Stimulated activated CD4-positive, alpha-beta T cell treated with anti-CD3 and anti-CD28 coated beads, TNF-alpha, amount 100 ng/mL, for 48 hours (primary cell): ENCODE measurements around the gene ADGRF5.
"Not testable (repeated sequence)": the region's sequence is repeated elsewhere in the genome, so short reads cannot be mapped to it uniquely, and the experiment has no call there.

Experiments
- DNase-seq, 3 donors: peaks; one replicate each; pipeline ENCODE4 v3.0.0-alpha.2; 2020; ENCODE audit warnings: low read depth in 3 of 3

ADGRF5 gene

DNA sequence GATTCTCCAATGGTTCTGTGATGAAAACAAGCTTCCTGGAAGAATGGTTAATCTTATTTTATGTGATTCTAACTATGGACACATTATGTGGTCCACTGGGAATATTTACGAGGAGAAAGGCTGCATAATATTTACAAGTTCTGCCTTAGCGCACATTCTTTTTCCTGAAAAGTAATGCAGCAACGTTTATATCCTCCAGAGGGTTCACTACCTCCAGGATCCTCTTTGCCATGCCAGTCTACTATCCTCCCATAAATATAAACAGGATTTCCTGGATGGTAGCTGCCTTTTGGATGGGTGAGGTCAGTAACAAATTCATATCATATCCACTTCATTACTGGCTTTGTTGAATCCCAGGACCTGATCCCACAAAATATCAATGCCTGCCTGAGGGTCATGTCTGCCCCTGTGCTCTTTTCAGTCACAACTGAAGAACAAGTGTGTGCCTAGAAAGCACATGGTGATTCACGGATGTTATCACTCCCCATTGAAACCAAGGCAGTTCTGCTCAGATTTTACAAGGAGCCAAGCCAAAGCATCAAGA lies 30.4 kb downstream of the ADGRF5 start:
- no peak for DNase-seq

GRCh38 chr6:46888578-46888977 lies 33.2 kb downstream of the ADGRF5 start:
- no peak for DNase-seq

DNA sequence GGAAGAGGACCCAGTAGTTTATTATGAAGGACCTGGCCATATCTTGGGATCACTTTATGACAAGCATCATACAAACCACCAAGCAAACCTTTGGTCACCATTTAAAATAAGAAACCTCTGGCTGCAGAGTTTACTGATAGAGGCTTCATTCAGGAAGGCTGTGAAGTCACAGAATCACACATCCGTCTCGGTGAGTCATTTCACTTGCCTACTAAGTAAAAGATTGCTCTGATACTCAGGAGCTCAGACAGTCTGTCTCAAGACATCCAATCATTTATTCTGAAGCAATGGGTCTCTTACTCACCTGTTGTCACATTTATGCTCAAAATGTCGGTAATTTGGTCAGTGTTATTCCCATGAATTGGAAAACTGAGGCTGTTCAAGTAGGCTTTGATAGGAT lies 33.7 kb downstream of the ADGRF5 start:
- DNase-seq: no peak

DNA sequence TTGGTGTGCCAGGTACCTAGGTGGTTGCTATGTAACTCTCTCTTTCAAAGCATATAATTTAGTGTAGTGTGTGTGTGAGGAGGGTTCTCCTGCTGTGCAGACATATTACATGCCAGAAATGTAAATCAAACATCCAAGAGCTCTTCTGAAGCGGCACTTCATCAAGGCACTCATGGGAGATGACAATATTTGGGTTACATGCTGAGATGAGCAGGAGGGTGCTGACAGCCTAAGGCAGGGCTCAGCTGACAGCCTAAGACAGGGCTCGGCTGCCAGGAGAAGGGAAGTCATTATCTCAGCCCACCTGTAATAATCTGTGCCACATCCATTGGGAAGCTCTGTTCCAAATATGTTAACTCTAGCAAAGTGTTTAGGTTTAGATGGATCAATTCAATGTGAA lies 39.1 kb downstream of the ADGRF5 start:
- no peak for DNase-seq

- no peak for DNase-seq
Measured at GRCh38 chr6:46879003-46879402, 42.7 kb downstream of the ADGRF5 start.

DNA sequence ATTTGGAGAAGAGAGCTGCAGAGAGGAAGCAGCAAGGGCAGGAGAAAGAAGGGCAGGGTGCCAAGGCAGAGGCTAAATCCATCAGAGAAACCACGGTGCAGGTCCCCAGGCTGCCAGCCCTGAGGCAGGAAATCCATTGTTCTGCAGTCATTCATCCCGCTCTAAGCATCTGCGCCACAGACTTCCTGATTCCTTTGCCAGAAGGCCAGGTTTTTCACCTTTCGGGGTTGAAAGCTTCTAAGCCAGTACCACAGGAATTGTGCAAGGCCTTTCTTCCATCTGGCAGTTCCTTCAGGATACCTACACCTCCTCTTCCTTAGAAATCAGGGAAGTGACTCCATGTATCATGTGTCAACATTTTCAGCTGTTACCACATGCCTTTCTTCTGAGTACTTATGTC lies 45.6 kb downstream of the ADGRF5 start:
- no peak for DNase-seq

DNA sequence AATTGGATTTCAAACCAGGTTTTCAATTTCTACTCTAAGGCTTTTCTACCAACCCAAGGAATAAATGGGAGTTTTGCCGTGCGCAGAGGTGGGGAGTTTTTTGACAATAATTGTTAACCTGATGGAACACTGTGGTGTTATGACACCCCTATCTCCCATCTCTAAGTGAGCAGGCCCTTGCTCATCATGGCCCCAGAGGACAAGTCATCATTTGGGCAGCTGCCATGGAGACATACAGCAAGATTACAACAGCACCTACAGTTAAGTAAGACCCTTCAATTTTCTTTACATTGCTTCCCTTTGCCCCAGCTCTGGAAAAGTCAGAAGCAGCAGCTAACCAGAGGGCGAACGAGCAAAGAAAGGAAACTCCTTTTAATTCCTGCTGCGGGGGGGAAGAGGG lies 54.3 kb downstream of the ADGRF5 start:
- no peak for DNase-seq

- no peak for DNase-seq
Measured at GRCh38 chr6:46865221-46865620, 56.5 kb downstream of the ADGRF5 start.

- no peak for DNase-seq
Measured at GRCh38 chr6:46863791-46864190, 57.9 kb downstream of the ADGRF5 start.

DNA sequence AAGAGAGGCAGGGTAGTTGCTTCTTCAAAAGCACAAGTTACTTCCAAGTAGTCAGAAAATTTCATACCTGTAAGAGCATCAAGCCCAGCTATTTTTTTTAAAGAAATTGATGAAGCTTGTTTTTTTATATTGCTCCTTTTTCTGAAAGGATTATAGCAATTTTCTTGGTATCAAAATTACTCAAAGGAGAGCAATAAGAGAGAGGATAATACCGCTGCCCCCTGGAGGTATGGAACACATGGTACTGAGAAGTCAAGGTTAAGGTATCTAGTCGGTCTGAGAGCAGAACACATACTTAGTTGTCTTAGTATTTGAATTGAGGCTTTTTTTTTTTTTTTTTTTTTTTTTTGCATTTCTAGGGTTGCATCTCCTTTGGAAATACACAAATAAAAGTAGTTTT lies 59.4 kb downstream of the ADGRF5 start:
- DNase-seq: no peak

GRCh38 chr6:46855966-46856365 lies 65.8 kb downstream of the ADGRF5 start:
- DNase-seq: peak in 1 of 3 donors; percentile 10

DNA sequence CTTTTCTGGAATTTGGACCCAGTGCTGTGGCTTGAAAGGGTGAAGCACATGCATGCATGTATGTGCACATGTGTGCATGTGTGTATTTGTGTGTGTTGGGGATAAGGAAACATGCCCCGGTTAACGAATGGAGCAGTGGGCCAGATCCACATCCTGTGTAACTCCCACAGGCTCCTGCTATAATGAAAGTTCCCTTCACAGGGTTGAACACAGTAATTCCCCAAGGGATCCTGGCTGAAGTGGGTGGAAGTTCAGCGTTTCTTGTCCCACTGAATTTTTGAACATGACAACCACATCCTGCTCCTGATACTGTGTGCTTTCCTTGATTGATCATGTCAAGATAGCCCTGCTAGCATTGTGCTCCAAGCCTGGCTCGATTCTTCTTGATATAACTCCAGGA lies 70.2 kb downstream of the ADGRF5 start:
- not testable (repeated sequence) for DNase-seq

DNA sequence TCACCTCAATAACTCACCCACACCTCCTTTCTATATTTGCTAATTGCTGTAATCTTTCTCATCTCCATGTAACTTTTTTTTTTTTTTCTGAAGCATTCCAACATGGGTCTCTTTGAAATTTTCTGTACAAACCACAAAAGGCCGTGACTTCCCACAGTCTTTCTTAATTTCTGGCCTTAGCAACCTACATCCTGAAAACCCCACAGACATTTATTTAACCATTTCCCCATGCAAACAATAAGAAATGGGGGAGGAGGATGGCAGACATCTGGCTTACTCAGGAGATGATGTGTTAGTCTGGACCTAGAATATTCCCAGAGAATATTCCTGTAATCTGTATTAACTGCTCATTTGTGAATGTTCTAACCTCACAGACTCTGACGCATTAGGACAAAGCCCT lies 70.9 kb downstream of the ADGRF5 start:
- DNase-seq: no peak

GRCh38 chr6:46849361-46849690 lies 72.4 kb downstream of the ADGRF5 start:
- DNase-seq: no peak

- DNase-seq: peak; percentile 15 to 49 (median 44)
Measured at GRCh38 chr6:46848684-46849360, 72.9 kb downstream of the ADGRF5 start.

GRCh38 chr6:46845126-46845525 lies 76.6 kb downstream of the ADGRF5 start:
- DNase-seq: no peak

GRCh38 chr6:46842252-46842846 lies 79.4 kb downstream of the ADGRF5 start:
- not testable (repeated sequence) for DNase-seq

DNA sequence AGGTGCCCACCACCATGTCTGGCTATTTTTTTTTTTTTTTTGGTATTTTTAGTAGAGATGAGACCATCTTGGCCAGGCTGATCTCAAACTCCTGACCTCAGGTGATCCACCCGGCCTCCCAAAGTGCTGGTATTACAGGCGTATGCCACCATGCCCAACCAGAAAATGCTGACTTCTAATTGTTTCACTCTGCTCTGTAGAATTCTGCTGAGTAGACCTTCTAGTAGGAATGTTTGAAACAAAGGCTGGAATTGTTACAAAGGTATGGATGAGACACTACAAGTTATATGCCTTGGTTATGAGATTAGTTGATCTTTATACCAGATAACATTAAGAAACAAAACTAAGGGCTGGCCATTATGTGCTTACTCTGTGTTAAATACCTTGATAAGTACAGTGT lies 83.7 kb downstream of the ADGRF5 start:
- no peak for DNase-seq

GRCh38 chr6:46834991-46835390 lies 86.7 kb downstream of the ADGRF5 start:
- DNase-seq: not testable (repeated sequence)

- not testable (repeated sequence) for DNase-seq
Measured at GRCh38 chr6:46834257-46834916, 87.4 kb downstream of the ADGRF5 start.

GRCh38 chr6:46832816-46833215 lies 88.9 kb downstream of the ADGRF5 start:
- DNase-seq: no peak

- no peak for DNase-seq
Measured at GRCh38 chr6:46828939-46829338, 92.8 kb downstream of the ADGRF5 start.

DNA sequence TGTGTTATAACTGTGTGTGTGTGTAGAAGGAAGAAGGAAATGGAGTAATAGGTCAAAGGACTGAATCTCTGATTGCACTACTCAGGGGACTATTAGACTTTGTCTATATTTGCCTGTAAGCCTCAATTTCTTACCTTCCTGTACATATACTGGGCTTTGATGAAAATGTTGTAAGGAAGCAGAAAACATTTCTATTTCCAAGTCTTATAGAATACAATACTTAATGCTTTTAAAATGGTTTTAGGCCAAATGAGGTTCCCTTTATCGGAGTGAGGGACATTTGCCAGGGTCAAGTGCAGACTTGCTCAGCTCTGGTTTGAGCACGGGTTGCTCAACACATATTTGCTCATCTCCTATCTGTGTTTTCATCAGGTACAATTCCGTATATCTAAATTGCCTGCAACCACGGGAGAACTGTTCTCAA lies 100.3 kb downstream of the ADGRF5 start:
- no peak for DNase-seq
